GM18868 (cell line): Measurements from ENCODE around the gene M6PR.

Source experiments
- ATAC-seq: cut with Tn5 transposase; IDR thresholded peaks from one replicate; pipeline ENCODE4 v1.9.1; 2021; ENCODE audit warnings: mild to moderate bottlenecking, moderate library complexity; ENCODE audit not compliant: unreplicated experiment

The M6PR gene

DNA sequence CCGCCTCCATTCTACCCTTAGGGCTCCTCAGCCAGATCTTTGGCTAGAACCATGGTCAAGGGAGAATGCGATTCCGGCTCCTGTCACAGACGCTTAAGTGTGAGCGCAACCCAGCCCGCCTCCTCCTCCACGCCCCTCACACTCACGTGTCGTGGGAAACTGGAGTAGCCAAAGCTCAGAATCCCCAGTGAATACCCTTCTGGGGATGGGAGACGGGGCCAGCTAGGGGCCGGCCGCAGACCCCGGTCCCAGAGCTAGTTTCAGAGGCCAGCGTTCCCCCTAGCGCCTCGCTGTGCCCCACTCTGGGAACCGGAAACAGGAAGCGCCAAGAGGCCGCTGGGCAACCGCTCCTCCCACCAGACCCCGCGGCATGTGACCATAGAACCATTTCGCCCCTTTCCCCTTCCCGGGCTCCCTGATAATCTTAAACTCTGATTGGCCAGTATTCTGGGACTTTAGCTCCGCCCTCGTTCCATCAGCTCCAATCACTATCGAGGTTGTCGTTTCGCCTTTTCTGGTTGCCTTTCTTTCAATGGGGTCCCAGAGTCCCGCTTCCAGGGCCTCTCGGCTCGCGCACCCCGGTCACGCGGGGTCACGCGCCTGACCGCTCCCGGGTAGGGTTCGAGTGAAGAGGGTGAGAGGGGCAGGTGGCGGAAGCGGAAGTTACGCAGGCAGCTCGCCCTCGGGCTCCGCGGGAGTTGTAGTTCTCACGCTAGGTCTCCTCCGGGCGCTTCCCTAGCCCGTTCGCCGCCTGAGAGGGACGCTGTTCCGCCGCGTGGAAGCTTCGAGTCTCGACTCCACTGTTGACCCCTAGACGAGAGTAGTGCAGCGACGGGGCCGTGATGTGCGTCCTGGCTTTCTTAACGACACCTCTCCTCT is at the start of gene M6PR:
TSS of gene M6PR (minus strand) at position 304 of the 879 bp plus-strand sequence. CDS start 3,241 bp downstream, outside the sequence.
- ATAC-seq: peak; percentile 77

DNA sequence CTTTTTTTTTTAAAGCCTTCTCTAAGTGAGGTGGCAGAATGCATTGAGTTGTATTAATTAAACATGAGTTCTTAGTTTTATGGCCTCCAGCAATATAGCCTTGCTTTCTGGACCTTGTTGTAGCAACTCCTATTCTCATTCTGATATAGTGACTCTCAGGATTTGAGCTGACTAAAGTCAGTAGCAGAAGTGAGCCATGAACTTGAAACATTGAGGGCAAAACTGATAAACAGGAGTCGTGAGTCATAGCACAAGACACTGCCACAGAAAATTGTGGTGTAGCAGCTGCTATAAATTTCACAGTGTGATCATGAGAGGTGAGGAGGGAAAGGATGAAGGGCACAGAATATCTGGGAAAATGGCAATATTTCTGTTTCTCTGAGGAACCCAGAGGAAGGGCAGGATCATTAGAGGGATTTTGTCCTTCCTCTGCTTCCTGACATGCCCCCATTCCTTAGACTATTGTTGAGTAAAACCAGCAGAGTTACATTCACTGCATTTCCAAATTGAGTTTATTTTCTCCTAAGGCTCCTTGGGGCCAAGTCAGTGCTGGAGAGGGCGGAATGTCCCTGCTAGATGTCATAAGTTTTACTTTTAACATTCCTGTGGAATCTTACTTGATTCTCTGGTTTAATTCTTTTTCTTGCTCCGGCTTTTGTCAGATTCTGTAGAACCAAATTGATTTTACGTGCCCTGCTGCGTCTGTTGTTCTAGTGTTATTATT is 47.4 kb upstream of the M6PR start:
- peak; percentile 99 for ATAC-seq

DNA sequence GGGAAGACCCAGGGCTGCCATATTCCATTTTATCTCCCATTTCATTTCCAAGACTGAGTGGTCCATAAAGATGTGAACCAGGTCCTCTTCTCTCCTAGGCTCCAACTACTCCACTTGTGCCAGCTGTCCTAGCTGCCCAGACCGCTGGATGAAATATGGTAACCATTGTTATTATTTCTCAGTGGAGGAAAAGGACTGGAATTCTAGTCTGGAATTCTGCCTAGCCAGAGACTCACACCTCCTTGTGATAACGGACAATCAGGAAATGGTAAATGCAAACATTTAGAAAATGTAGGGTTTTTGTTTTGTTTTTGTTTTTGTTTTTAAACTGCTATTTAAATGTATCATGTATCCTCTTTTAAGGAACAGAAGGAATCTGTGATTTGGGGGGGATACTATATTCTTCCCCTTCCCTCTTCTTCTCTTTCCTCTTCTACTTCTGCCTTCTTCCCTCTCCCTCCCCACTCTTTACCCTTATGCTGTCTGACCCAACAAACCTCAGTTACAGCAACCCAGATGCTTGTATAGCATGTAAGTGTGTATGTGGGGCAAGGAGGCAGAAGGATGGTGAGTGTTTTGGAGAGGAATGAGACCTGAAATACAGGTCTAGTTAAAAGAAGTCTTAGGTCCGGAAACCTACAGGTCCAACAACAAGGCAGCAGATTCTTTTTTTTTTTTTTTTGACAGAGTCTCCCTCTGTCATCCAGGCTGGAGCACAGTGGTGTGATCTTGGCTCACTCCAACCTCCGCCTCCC is 45.8 kb upstream of the M6PR start:
- ATAC-seq: no peak

DNA sequence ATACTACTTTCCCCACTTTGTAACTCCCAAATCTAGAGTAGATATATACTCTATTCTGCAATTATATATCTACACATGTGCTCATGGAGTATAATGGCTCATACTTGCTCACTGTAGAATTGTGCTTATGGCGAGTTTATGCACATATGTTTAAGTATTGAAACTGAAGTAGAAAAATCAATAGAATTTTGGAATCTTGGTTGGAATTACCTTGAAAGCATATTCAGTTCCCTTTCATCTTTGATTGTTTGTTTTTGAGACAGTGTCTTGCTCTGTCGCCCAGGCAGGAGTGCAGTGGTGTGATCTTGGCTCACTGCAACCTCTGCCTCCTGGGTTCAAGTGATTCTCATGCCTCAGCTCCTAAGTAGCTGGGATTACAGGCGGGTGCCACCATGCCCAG is 44.4 kb upstream of the M6PR start:
- ATAC-seq: no peak

DNA sequence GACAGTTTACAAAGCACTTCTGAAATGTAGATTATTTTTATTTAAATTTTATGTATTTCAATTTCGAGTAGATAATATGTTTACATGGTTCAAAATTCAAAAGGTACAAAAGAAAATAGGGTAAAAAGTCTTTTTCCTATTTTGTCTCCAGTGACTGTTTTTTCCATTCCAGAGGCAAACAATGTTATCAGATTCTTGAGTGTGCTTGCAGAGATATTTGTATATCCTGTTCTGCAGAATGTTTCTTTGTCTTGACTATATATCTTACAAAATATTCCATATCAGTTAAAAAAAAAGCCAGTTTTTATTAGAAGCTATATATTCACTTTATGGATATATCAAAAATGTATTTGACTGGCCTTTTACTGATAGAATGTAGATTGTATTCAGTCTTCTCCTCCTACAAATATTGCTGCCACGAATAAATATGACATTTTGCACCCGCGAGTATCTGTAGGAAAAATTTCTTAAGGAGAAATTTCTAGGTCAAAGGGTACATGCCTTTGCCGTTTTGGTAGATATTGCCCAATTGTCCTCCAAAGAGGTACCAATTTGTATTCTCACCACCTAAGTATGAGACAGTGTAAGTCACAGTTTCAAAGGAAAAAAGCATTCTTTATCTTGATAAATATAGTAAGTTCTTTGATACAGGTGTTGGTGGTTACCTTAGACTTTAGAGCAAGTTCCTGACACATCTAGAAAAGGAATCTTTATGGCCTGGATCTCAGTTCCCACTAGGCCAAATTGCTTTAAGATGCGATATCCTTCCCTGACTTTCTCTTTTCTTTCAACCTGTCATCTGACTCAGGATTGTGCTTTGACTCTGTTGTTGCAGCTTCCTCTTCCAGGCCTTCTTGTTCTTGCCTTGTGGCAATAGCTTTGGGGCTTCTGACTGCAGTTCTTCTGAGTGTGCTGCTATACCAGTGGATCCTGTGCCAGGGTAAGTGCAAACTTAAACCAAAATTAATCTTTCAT is 42.2 kb upstream of the M6PR start:
- no peak for ATAC-seq

DNA sequence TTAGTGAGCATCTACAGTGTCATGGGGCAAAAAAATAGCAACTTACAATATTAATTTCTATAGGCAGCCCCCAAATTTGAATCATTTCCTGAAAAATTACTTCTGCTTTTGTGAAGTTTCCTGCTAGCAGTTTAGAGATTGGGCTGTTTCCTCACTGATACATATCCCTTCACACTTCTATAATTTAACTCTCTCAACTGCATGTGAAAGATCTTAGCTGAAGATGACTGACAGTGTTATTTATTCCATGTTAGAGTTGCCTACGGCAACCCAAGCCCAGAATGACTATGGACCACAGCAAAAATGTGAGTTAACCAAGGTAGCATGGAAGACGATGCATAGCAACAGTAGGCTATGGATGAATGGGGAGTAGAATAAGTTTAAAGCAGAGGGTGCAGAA is 40.0 kb upstream of the M6PR start, which contains the start of gene KLRG1:
TSS of gene KLRG1 (plus strand) at position 134 of the 400 bp plus-strand sequence. CDS start at position 224, 90 bp downstream.
- no peak for ATAC-seq

DNA sequence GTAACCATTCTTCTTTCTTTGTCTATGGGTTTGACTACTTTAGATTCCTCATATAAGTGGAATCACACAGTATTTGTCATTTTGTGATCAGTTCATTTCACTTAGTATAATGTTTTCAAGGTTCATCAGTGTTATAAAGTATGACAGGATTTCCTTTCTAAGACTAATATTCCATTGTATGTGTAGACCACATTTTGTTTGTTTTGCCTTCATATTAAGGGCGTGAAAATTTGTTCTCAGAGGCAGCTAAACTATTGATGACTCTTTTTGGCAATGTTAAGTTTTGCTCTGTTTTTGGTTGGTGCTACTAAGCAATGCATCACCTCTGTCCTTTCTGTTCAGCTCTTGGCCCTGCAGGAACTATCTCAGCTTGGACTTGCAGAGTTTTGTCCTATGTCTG is 38.2 kb upstream of the M6PR start:
- ATAC-seq: no peak

DNA sequence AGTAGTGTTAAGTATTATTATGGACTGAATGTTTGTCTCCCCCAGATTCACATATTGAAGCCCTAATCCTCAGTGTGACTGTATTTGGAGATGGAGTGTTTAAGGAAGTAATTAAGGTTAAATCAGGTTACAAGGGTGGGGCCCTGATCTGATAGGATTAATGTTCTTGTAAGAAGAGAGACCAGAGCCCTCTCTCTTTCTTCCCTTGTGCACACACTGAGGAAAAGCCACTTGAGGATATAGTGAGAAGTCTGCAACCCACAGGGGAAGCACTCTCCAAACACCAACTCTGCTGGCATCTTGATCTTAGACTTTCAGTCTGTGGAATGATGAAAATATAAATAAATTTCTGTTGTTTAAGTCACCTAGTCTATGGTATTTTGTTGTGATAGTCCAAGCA is 37.7 kb upstream of the M6PR start:
- ATAC-seq: no peak

DNA sequence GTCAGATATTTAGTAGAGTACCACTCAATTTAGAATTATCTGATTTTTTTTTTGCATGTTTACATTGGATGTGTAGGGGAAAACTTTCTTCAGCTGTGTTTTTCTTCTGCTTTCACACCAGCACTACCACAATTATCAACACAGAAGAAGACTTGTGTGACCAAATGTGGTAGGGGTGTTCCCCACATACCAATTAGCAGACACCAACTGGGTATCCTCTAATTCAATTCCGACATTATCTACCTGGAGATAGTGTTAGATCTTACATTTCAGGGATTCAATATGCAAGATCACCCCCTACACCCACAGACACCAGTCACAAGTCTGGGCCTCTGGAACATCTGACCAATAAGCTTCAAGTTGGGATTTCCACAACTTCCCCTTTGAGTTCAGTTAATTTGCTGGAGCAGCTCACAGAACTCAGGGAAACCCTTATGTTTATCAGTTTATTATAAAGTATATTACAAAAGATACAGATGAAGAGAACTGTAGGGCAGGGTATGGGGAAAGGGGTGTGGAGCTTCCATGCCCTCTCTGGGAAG is 35.8 kb upstream of the M6PR start:
- no peak for ATAC-seq

DNA sequence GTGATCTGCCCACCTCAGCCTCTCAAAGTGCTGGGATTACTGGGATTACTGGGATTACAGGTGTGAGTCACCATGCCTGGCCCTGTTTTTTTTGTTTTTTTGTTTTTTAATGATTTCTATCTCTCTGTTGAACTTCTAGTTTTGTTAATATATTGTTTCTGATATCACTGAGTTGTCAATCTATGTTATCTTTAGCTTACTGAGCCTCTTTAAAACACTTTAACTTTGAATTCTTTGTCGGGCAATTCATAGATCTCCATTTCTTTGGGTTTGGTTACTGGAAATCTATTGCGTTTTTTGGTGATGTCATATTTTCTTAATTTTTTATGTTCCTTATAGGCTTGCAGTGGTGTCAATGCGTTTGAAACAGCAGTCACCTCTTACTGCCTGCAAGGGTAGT is 30.7 kb upstream of the M6PR start:
- no peak for ATAC-seq

DNA sequence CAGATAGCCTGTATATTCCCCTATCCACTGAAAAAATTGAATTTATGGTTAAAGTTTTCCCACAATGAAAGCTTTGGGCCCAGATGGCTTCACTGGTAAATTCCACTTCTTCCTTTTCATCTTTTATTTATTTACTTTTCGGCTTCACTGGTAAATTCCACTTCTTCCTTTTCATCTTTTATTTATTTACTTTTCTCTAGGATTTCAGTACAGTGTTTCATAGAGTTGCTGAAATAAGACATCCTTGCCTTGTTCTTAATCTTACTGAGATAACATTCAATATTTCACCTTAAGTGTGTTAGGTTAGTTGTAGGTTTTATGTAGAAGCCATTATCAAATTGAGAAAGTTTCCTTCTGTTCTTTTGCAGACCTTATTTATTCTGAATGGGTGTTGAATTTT is 21.0 kb upstream of the M6PR start:
- no peak for ATAC-seq

DNA sequence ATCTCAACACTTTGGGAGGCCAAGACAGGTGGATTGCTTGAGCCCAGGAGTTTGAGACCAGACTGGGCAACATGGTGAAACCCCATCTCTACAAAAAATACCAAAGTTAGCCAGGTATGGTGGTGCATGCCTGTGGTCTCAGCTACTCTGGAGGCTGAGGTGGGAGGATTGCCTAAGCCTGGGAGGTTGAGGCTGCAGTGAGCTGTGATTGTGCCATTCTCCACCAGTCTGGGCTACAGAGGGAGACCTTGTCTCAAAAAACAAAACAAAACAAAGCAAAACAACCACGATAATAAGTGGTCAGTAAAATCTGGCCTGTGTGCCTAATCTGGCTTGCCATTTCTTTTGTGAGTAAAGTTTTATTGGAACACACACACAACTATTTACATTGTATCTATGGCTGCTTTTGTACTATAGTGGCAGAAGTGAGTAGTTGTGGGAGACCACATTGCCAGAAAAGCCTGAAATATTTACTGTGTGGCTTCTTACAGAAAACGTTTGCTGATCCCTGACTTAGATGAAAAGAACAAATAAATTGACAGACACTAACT is 20.5 kb upstream of the M6PR start:
- ATAC-seq: no peak

DNA sequence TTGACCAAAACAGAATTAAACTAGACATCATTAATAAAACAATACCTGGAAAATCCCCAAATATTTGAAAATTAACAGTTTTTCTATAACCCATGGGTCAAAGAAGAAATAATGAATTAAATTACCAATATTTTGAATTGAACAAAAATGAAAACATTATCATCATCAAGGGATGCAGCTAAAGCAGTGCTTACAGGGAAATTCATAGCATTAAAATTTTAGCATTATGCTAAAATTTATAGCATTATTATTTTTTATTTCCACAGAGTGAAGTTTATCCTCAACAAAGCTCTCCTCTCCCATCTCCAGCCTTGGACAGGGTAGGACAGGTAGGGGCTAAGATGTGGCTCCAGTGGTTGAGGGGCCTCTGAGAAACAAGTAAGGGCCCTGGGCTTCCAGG is 19.3 kb upstream of the M6PR start:
- ATAC-seq: no peak

DNA sequence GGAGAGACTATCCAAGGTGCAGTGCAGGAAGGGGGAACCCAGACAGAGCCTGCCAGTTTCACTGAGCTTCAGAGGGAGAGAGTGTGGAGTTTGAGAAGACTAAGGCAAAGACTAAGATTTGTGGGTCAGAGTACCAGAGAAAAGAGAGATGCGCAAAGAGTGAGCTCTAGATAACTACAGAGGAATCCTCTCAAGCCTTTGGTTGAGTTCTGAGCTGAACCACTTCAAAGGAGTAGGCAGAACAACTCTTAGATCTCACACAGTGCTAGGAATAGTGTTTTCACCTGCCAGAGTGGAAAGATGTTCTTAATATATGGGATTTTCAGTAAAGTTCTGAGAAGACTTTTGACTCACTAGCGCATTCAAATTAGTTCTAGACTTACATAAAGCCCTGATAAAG is 10.7 kb upstream of the M6PR start:
- no peak for ATAC-seq

DNA sequence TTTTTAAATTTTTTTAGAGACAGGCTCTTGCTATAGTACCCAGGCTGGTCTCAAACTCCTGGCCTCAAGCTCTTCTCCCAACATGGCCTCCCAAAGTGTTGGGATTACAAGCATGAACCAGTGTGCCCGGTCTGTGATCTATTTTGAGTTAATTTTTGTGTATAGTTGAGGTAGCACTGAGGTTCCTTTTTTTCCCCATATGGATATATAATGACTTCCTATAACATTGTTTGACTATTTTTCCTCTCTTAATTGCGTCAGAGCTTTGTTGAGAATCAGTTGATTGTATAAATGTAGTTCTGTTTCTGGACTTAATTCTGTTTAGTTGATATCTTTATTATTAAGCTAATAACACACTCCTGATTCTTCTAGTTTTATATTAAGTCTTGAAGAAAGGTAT is 8.6 kb upstream of the M6PR start:
- no peak for ATAC-seq

DNA sequence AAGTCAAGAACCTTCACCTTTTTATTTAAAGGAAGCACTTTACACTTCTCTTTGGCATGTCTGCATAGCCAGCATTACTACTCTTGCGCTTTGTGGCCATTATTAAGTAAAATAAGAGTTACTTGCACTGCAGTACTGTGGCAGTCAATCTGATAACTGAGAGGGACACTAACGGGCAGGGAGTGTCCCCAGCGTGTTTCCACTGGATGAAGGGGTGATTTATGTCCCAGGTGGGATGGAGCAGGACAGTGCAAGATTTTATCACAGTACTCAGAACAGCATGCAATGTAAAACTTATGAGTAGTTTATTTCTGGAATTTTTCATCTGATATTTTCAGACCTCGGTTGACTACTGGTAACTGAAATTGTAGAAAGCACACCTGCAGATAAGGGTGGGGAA is 8.1 kb upstream of the M6PR start:
- ATAC-seq: no peak

DNA sequence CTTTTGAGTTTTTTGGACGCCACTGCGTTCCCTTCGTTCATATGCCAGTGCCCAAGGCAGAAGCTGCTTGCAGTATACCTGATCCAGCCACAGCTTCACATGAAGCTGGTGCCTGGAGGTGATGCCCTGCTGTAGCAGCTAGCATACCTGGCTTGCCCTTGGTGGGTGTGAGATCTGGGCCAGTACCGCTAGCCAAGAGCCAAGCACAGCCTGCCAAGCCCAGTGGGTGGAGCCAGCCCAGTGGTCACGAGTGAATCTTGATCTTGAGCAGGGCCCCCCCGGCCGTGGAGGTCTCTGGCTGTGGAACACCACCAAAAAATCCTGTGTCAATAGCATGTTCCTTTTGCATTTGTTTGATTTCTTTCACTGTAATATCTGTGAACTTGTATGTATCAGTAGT is 7.3 kb upstream of the M6PR start:
- ATAC-seq: no peak

DNA sequence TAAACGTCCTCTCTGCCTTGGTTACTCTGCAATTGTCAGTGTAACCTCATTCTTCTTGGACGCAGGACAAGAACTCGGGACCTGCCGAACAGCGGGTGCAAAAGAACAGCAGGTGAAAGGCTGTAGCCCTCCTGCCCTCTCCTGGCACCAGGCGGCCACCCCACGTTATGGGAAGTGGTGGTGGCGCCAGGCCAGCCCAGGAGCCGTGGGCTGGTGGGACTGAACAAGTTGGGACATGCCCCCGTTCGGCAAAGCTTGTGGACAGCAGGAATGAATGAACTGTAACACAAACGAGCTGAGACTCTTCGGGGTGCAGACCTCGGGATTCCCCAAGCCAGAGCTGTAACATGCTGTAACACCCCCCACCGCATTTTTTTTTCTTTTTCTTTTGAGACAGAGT is 6.6 kb upstream of the M6PR start:
- no peak for ATAC-seq

DNA sequence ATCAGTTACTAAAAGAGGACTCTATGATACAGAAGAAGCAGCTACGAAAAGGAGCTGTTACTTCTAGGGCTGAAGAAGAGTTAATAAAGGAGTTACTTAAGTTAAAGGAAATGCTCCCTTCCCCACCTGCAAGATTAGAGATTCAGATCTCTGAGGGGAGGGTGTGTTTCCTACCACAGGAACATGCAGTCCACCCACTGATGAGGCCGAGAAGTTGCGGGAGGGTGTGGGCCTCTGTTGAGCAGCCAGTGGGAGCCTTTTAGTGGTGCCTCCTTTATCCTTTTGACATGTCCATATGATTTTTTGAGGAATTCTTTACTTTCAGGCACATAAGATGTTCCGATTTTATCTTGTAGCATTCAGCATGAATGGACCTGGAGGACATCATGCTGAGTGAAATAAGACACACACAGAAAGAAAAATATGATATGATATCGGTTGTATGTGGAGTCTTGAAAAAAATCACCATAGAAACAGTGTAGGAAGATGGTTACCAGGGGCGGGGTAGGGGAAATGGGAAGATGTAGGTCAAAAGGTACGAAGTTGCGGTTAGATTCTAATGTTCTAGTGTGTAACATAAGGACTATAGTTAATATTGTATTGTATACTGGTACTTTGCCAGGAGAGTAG is 4.4 kb upstream of the M6PR start:
- no peak for ATAC-seq
